HepG2 (cell line): Measurements from ENCODE around the gene SLC2A6. TPM values are rescaled to one million over a fixed set of nuclear protein-coding genes. Genes with fewer than 3 reads are reported as not detected.

Experiments used
- ATAC-seq: fragments of 200-7000 bp; cut with Tn5 transposase; 3 replicates; pipeline ENCODE4 v1.9.1; 2020; ENCODE audit warnings: mild to moderate bottlenecking, moderate library complexity
- BruUV-seq: library from RNA; stranded (reverse); fragments of 400-500 nt; replicated peaks from 2 replicates; lab custom pipeline; 2021; lab: Mats Ljungman, UMichigan
- CTCF ChIA-PET: fragments of 300-600 bp; formaldehyde crosslinking; extraction: SDS; loops from one replicate; lab custom pipeline; 2021; ENCODE audit warnings: low total read pairs, inconsistent platforms, low intra/inter-chr PET ratio; lab: Yijun Ruan, JAX
- POLR2A ChIA-PET: fragments of 350-600 bp; sonication (Branson Sonifier 250); formaldehyde crosslinking; loops from one replicate; lab custom pipeline; 2020; ENCODE audit warnings: antibody characterized with exemption, inconsistent platforms; lab: Yijun Ruan, JAX
- DNase-seq: peaks from one replicate; pipeline ENCODE4 v3.0.0-alpha.2; 2015; ENCODE audit warnings: low spot score
- FAIRE-seq: peaks from 3 replicates; lab custom pipeline; 2011; peaks lifted over from hg19 to GRCh38; lab: Jason Lieb, UNC
- H2AFZ ChIP-seq: one replicate; pipeline ENCODE4 v1.6.1; 2011; ENCODE audit warnings: low read length, inconsistent platforms
- H3K27ac ChIP-seq: fragments of 300-600 bp; 3 replicates; pipeline ENCODE4 v1.8.0; 2011; ENCODE audit warnings: mixed run types, mild to moderate bottlenecking, mixed read lengths, low read length, inconsistent platforms; ENCODE audit not compliant: insufficient read depth; ENCODE audit errors: extremely low read length
- H3K27me3 ChIP-seq, 2 experiments: fragments of 200-600 bp in 1 of 2; 2 replicates in 1 of 2; 3 replicates in 1 of 2; pipeline versions ENCODE4 v1.6.0 to v1.8.0; 2011; ENCODE audit warnings: low read length in 2 of 2, mild to moderate bottlenecking in 2 of 2, moderate library complexity in 2 of 2, inconsistent platforms in 1 of 2; ENCODE audit not compliant: insufficient read depth in 2 of 2, control insufficient read depth in 1 of 2
- H3K36me3 ChIP-seq, 2 experiments: fragments of 200-600 bp in 1 of 2; replicated peaks in 1 of 2; 2 replicates in 1 of 2; 3 replicates in 1 of 2; pipeline versions ENCODE4 v1.5.1 to v1.8.0; 2011; ENCODE audit warnings: low read length in 2 of 2, inconsistent platforms in 1 of 2; ENCODE audit not compliant: insufficient read depth in 2 of 2, control insufficient read depth in 1 of 2
- H3K4me1 ChIP-seq: 2 replicates; pipeline ENCODE4 v1.5.1; 2012; ENCODE audit warnings: low read length, inconsistent platforms; ENCODE audit not compliant: insufficient read depth
- H3K4me2 ChIP-seq: 2 replicates; pipeline ENCODE4 v1.6.0; 2011; ENCODE audit warnings: low read depth, low read length, inconsistent platforms
- H3K4me3 ChIP-seq, 3 experiments: fragments of 200-600 bp in 1 of 3; sonication (generic), shearing (Covaris generic) in 1 of 3; replicated peaks in 1 of 3; 2 replicates each; pipeline ENCODE4 v1.5.1; 2011 to 2016; ENCODE audit warnings: low read length in 3 of 3, inconsistent platforms in 2 of 3, low read depth in 2 of 3, mild to moderate bottlenecking in 2 of 3, control low read depth in 1 of 3, mixed read lengths in 1 of 3; ENCODE audit not compliant: insufficient read depth in 1 of 3
- H3K79me2 ChIP-seq: one replicate; pipeline ENCODE4 v1.6.1; 2011; ENCODE audit warnings: low read length, inconsistent platforms; ENCODE audit not compliant: insufficient read depth
- H3K9ac ChIP-seq: 2 replicates; pipeline ENCODE4 v1.6.0; 2011; ENCODE audit warnings: mild to moderate bottlenecking, low read depth, low read length, inconsistent platforms; ENCODE audit not compliant: insufficient read depth
- H3K9me3 ChIP-seq: 2 replicates; pipeline ENCODE4 v1.5.1; 2012; ENCODE audit warnings: mild to moderate bottlenecking, low read length
- H4K20me1 ChIP-seq: 2 replicates; pipeline ENCODE4 v1.6.0; 2011; ENCODE audit warnings: inconsistent platforms, mild to moderate bottlenecking, low read length, moderate library complexity; ENCODE audit not compliant: insufficient read depth
- HMGA1 ChIP-seq: sonication (generic); formaldehyde crosslinking; conservative IDR thresholded peaks from 2 replicates; pipeline ENCODE4 v1.4.0; 2020; ENCODE audit warnings: missing genetic modification reagents
- NFIB ChIP-seq: sonication (generic); formaldehyde crosslinking; IDR thresholded peaks from 2 replicates; pipeline ENCODE4 v1.9.0; 2021; ENCODE audit warnings: missing genetic modification reagents, mild to moderate bottlenecking, borderline replicate concordance
- NFKBIZ ChIP-seq: IDR thresholded peaks from 2 replicates; pipeline ENCODE4 v1.6.1; 2018; ENCODE audit warnings: missing genetic modification reagents, missing compliant biosample characterization
- POLR2G ChIP-seq: fragments of 200-400 bp; formaldehyde crosslinking; IDR thresholded peaks from 2 replicates; pipeline ENCODE4 v1.6.1; 2018; ENCODE audit warnings: mild to moderate bottlenecking, low read depth, low read length, moderate library complexity
- SP140L ChIP-seq: sonication (generic); formaldehyde crosslinking; IDR thresholded peaks from 2 replicates; pipeline ENCODE4 v1.4.0; 2020; ENCODE audit warnings: missing genetic modification reagents, borderline replicate concordance
- ZNF124 ChIP-seq: sonication (generic); formaldehyde crosslinking; IDR thresholded peaks from 2 replicates; pipeline ENCODE4 v1.4.0; 2020; ENCODE audit warnings: missing genetic modification reagents
- ZNF367 ChIP-seq: sonication (generic); formaldehyde crosslinking; IDR thresholded peaks from 2 replicates; pipeline ENCODE4 v1.4.0; 2020; ENCODE audit warnings: missing genetic modification reagents, borderline replicate concordance
- ZNF770 ChIP-seq: sonication (generic); formaldehyde crosslinking; IDR thresholded peaks from 2 replicates; pipeline ENCODE4 v1.5.0; 2020; ENCODE audit warnings: mild to moderate bottlenecking, missing genetic modification reagents
- WGBS: methylation state at CpG from one replicate; pipeline ENCODE4 v1.1.6; 2017; ENCODE audit warnings: low lambda C conversion rate; 5-methylcytosine and 5-hydroxymethylcytosine counted together
- in situ Hi-C: cut with HindIII; loops from 2 replicates; pipeline ENCODE4 v1.10.0; 2017; ENCODE audit warnings: low pct_unique_long_range_greater_than_20kb; ENCODE audit not compliant: extremely low pct_ligation_motif_present
- intact Hi-C: fragments of 100-400 bp; cut with micrococcal nuclease; formaldehyde crosslinking; loops from one replicate; pipeline ENCODE4 v1.10.0; 2022; ENCODE audit not compliant: unreplicated experiment
- polyA plus RNA-seq, 8 experiments: library from polyadenylated mRNA; depleted of rRNA in 3 of 8; stranded (reverse) in 7 of 8; unstranded in 1 of 8; fragments of >200 nt; fragmentation: Illumina TruSeq in 4 of 8; extraction: Trizol in 4 of 8; gene quantifications; 2 replicates each; pipeline versions ENCODE4 v1.2.1 to v1.2.3, GENCODE V29; 2011 to 2016; ENCODE audit warnings: low read depth in 4 of 8, missing spikeins in 1 of 8, mixed read lengths in 1 of 8; ENCODE audit not compliant: insufficient read depth in 1 of 8
- total RNA-seq, 5 experiments: library from RNA; depleted of rRNA; stranded (reverse); fragments of >200 nt; fragmentation: Illumina TruSeq; extraction: Trizol; gene quantifications; 2 replicates each; pipeline ENCODE4 v1.2.3, GENCODE V29; 2016; ENCODE audit warnings: low read depth in 1 of 5

SLC2A6 gene
- total and polyA plus RNA-seq, 2 of the 13 experiments (the other 11 are each of a cell fraction or from before 2014, with no cell fraction given): 4.1 to 15.0 TPM

GRCh38 chr9:133477461-133477860, 1.4 kb downstream of the SLC2A6 start:
- Histone ChIP-seq H2AFZ (no peak overlapping the region), H3K79me2 (no peaks in the 10 kb centered on the region), H3K27ac (no peak overlapping the region), H3K27me3 (peaks cover 4 to 19% of the 10 kb centered on the region in 2 experiments), H3K4me1 (peaks cover 23% of the 10 kb centered on the region), H3K9me3 (no peaks in the 10 kb centered on the region), H3K4me3 (peak overlapping the region in 1 of 3 experiments; percentile 76; a peak in 1 of 6 replicates), H4K20me1 (0 out of 2 replicates have a peak, but pooled peaks cover 2% of the 10 kb centered on the region), H3K4me2 (peak overlapping the region; percentile 82; the same call in 1 of the 2 replicates), H3K9ac (no peak overlapping the region), H3K36me3 (0 out of 5 replicates have a peak, but pooled peaks cover 0 to 3% of the 10 kb centered on the region in 2 experiments)
- POLR2A ChIA-PET: interaction anchor here (1.5 to 3.9 kb wide), 2 partner anchors 18 to 59 kb away, joined by 4 to 50 read pairs; partner anchors contain the start of gene CACFD1
- WGBS: 96% methylated on average over 4 of the region's 4 CpGs
- no peak for DNase-seq
- TF ChIP-seq NFKBIZ (CRISPR knock-in tag) (no peak), ZNF367 (CRISPR knock-in tag) (no peak)
- FAIRE-seq: no peak
- no TSS peak for BruUV-seq
- ATAC-seq: no peak
- in situ Hi-C loops (no loop called here), intact Hi-C loops (no loop called here)
- CTCF ChIA-PET: no interaction called here

- Histone ChIP-seq H3K9ac (no peak overlapping the region), H3K4me3 (no peak overlapping the region), H3K9me3 (no peaks in the 10 kb centered on the region), H3K27ac (no peak overlapping the region), H3K79me2 (no peaks in the 10 kb centered on the region), H3K36me3 (0 out of 5 replicates have a peak, but pooled peaks cover 0 to 3% of the 10 kb centered on the region in 2 experiments), H3K4me1 (peaks cover 23% of the 10 kb centered on the region), H4K20me1 (0 out of 2 replicates have a peak, but pooled peaks cover 2% of the 10 kb centered on the region), H3K4me2 (no peak overlapping the region), H3K27me3 (peaks cover 0 to 16% of the 10 kb centered on the region in 2 experiments), H2AFZ (no peak overlapping the region)
- no peak for TF ChIP-seq SP140L (CRISPR knock-in tag)
- TF ChIP-seq HMGA1: no peak
- TF ChIP-seq ZNF770 (CRISPR knock-in tag): 0 out of 2 replicates have a peak, but pooled peaks have one; percentile 15
- TF ChIP-seq POLR2G: no peak
- TF ChIP-seq ZNF124: no peak
- TF ChIP-seq NFIB (CRISPR knock-in tag): no peak
- intact Hi-C loops (no loop called here), in situ Hi-C loops (no loop called here)
- BruUV-seq: no TSS peak
- POLR2A ChIA-PET: interaction anchor here (3.9 kb wide), 1 partner anchor 17 kb away, joined by 50 read pairs; the partner anchor contains the start of gene CACFD1
- 96% methylated on average over 14 of the region's 21 CpGs for WGBS
- DNase-seq (no peak), ATAC-seq (no peak), FAIRE-seq (no peak)
- CTCF ChIA-PET: no interaction called here
Measured at GRCh38 chr9:133476941-133477340, 2.0 kb downstream of the SLC2A6 start.
